ENCODE results near the gene SLC2A2. TPM values are rescaled to one million over a fixed set of nuclear protein-coding genes. Genes with fewer than 3 reads are reported as not detected.

The SLC2A2 gene
- polyA plus RNA-seq, 1 donor (not counting 4 experiments of a cell fraction or from before 2014, with no cell fraction given) = not detected

DNA sequence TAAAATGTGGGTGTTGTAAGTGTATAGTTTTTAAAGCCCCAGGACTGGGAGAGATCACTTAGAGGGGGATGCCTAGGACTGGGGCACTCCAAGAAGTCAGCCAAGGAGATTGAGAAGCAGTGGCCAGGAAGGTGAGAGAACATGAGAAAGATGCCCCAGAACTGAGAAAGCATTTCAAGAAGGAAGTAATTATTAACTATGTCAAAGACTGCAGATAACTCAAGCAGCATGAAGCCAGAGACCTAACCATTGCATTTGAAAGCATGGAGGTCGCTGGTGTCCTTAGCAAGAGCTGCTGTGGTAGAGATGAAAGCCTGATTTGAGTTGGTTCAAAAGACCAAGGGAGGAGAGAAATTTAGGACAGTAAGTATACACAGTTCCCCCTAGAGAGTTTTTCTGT is 30.6 kb upstream of the SLC2A2 start:
- H3K9me1 ChIP-seq (ENCODE audit: control insufficient read depth, extremely low read depth, insufficient read depth, low read length) = no peaks in the 10 kb centered on the region
- no peaks in the 10 kb centered on the region for H3K4me1 ChIP-seq (ENCODE audit: control insufficient read depth, extremely low read depth, insufficient read depth, low read length)
- DNase-seq (ENCODE audit: low read depth, low spot score) (no peak), FAIRE-seq (no peak)
- no peak overlapping the region for H3K4me2 ChIP-seq (ENCODE audit: control insufficient read depth, extremely low read depth, insufficient read depth, low read depth, low read length)
- no peak overlapping the region for H3K4me3 ChIP-seq (ENCODE audit: control insufficient read depth in 2 of 3, extremely low read depth in 1 of 3, insufficient read depth in 2 of 3, low read depth in 1 of 3, low read length in 3 of 3)
- no peaks in the 10 kb centered on the region for H3K79me2 ChIP-seq (ENCODE audit: control insufficient read depth, insufficient read depth, low read length)
- TF ChIP-seq CTCF (optimal IDR thresholded peaks at IDR 0.05 in 1 of 3, IDR thresholded peaks at IDR 0.05 in 1 of 3, conservative IDR thresholded peaks at IDR 0.05 in 1 of 3; ENCODE audit: extremely low read depth in 1 of 3, insufficient read depth in 2 of 3, low read length in 3 of 3) (no peak), EZH2 (IDR thresholded peaks at IDR 0.05; ENCODE audit: low read length) (no peak)
- H3K9me3 ChIP-seq (ENCODE audit: control insufficient read depth, low read depth, low read length) = no peaks in the 10 kb centered on the region
- H2AFZ ChIP-seq (ENCODE audit: control insufficient read depth, low read length) = no peak overlapping the region
- no peak overlapping the region for H3K9ac ChIP-seq (ENCODE audit: control insufficient read depth, extremely low read depth, insufficient read depth, low read length)
- dilution Hi-C loops (cut with MboI; ENCODE audit: extremely low pct_ligation_motif_present, low sequenced_read_pairs) = no loop called here
- H3K27me3 ChIP-seq (ENCODE audit: control insufficient read depth, extremely low read depth, insufficient read depth, low read length) = no peaks in the 10 kb centered on the region
- no peaks in the 10 kb centered on the region for H3K36me3 ChIP-seq (ENCODE audit: control insufficient read depth in 2 of 2, extremely low read depth in 1 of 2, insufficient read depth in 2 of 2, low read length in 2 of 2)
- H3K27ac ChIP-seq (ENCODE audit: control insufficient read depth, insufficient read depth, low read length) = no peak overlapping the region
- H4K20me1 ChIP-seq (ENCODE audit: control insufficient read depth, extremely low read depth, insufficient read depth, low read length) = no peaks in the 10 kb centered on the region

- Histone ChIP-seq H3K27ac (ENCODE audit: control insufficient read depth, insufficient read depth, low read length) (no peak overlapping the region), H3K4me2 (ENCODE audit: control insufficient read depth, extremely low read depth, insufficient read depth, low read depth, low read length) (no peak overlapping the region)
- no peak for FAIRE-seq
Observed at GRCh38 chr3:171056528-171056927, 30.0 kb upstream of the SLC2A2 start.

More at GRCh38 chr3:171056528-171056927, 30.0 kb upstream of the SLC2A2 start:
- Histone ChIP-seq H4K20me1 (ENCODE audit: control insufficient read depth, extremely low read depth, insufficient read depth, low read length) (no peaks in the 10 kb centered on the region), H3K27me3 (ENCODE audit: control insufficient read depth, extremely low read depth, insufficient read depth, low read length) (no peaks in the 10 kb centered on the region), H2AFZ (ENCODE audit: control insufficient read depth, low read length) (no peak overlapping the region), H3K4me1 (ENCODE audit: control insufficient read depth, extremely low read depth, insufficient read depth, low read length) (no peaks in the 10 kb centered on the region), H3K36me3 (ENCODE audit: control insufficient read depth in 2 of 2, extremely low read depth in 1 of 2, insufficient read depth in 2 of 2, low read length in 2 of 2) (no peaks in the 10 kb centered on the region), H3K4me3 (ENCODE audit: control insufficient read depth in 2 of 3, extremely low read depth in 1 of 3, insufficient read depth in 2 of 3, low read depth in 1 of 3, low read length in 3 of 3) (no peak overlapping the region), H3K79me2 (ENCODE audit: control insufficient read depth, insufficient read depth, low read length) (no peaks in the 10 kb centered on the region), H3K9me1 (ENCODE audit: control insufficient read depth, extremely low read depth, insufficient read depth, low read length) (no peaks in the 10 kb centered on the region), H3K9ac (ENCODE audit: control insufficient read depth, extremely low read depth, insufficient read depth, low read length) (no peak overlapping the region), H3K9me3 (ENCODE audit: control insufficient read depth, low read depth, low read length) (no peaks in the 10 kb centered on the region)
- dilution Hi-C loops (cut with MboI; ENCODE audit: extremely low pct_ligation_motif_present, low sequenced_read_pairs) = no loop called here
- DNase-seq (ENCODE audit: low read depth, low spot score) = no peak
- no peak for TF ChIP-seq EZH2 (IDR thresholded peaks at IDR 0.05; ENCODE audit: low read length)
- no peak for TF ChIP-seq CTCF (optimal IDR thresholded peaks at IDR 0.05 in 1 of 3, IDR thresholded peaks at IDR 0.05 in 1 of 3, conservative IDR thresholded peaks at IDR 0.05 in 1 of 3; ENCODE audit: extremely low read depth in 1 of 3, insufficient read depth in 2 of 3, low read length in 3 of 3)

All from keratinocyte (primary cell).